HT-29 (cell line): ENCODE data around the gene RNPS1. TPM values are rescaled to one million over a fixed set of nuclear protein-coding genes. Genes with fewer than 3 reads are reported as not detected.
"Not testable (repeated sequence)": the region's sequence is repeated elsewhere in the genome, so short reads cannot be mapped to it uniquely, and the experiment has no call there.

Experiments
- DNase-seq: peaks from one replicate; pipeline ENCODE4 v3.0.0-alpha.2; 2015; ENCODE audit warnings: low spot score
- total RNA-seq: library from RNA; depleted of rRNA; stranded (reverse); fragments of >200 nt; shearing (Covaris generic); gene quantifications from 2 replicates; pipeline ENCODE4 v1.2.3, GENCODE V29; 2014

Gene RNPS1
- total RNA-seq, 1 experiment from 2014 or later: 226 TPM

- no peak for DNase-seq
Measured at GRCh38 chr16:2257726-2258125, 10.2 kb downstream of the RNPS1 start.

GRCh38 chr16:2256531-2257140 lies 11.3 kb downstream of the RNPS1 start:
- DNase-seq: no peak

- no peak for DNase-seq
Measured at GRCh38 chr16:2253293-2253692, 14.6 kb downstream of the RNPS1 start.

GRCh38 chr16:2252806-2253148 lies 15.1 kb downstream of the RNPS1 start:
- peak; percentile 18 for DNase-seq

GRCh38 chr16:2251296-2252111 lies 16.4 kb downstream of the RNPS1 start, which contains the start of gene ECI1:
TSS of gene ECI1 (minus strand) at chr16:2251587. CDS start at chr16:2251566, 21 bp downstream.
- DNase-seq: peak; percentile 96

GRCh38 chr16:2250652-2251295 lies 17.2 kb downstream of the RNPS1 start:
- peak; percentile 68 for DNase-seq

GRCh38 chr16:2246301-2246885 lies 21.5 kb downstream of the RNPS1 start:
- no peak for DNase-seq

- DNase-seq: no peak
Measured at GRCh38 chr16:2244926-2245795, 22.8 kb downstream of the RNPS1 start.

GRCh38 chr16:2244301-2244700 lies 23.6 kb downstream of the RNPS1 start:
- DNase-seq: no peak

GRCh38 chr16:2243781-2244180 lies 24.1 kb downstream of the RNPS1 start:
- no peak for DNase-seq

- DNase-seq: no peak
Measured at GRCh38 chr16:2243031-2243528, 24.8 kb downstream of the RNPS1 start.

- no peak for DNase-seq
Measured at GRCh38 chr16:2242598-2242997, 25.3 kb downstream of the RNPS1 start.

GRCh38 chr16:2240331-2240730 lies 27.6 kb downstream of the RNPS1 start:
- not testable (repeated sequence) for DNase-seq

- DNase-seq: peak; percentile 74
Measured at GRCh38 chr16:2238838-2239675, 28.9 kb downstream of the RNPS1 start.

GRCh38 chr16:2238150-2238837 lies 29.6 kb downstream of the RNPS1 start:
- DNase-seq: no peak

- DNase-seq: no peak
Measured at GRCh38 chr16:2237493-2238149, 30.3 kb downstream of the RNPS1 start.

- DNase-seq: no peak
Measured at GRCh38 chr16:2237102-2237482, 30.8 kb downstream of the RNPS1 start.

GRCh38 chr16:2236337-2237101 lies 31.4 kb downstream of the RNPS1 start, which contains the start of gene DNASE1L2:
TSS of gene DNASE1L2 (plus strand) at chr16:2236444. CDS start at chr16:2236817, 373 bp downstream.
- no peak for DNase-seq
